Loucy (cell line): ENCODE data around the gene SEL1L3.

Experiments used
- EZH2phosphoT487 ChIP-seq: fragments of 200-600 bp; IDR thresholded peaks from 2 replicates; pipeline ENCODE4 v1.6.1; 2018; ENCODE audit warnings: antibody characterized with exemption, mild to moderate bottlenecking, moderate library complexity, borderline replicate concordance
- TF ChIP-seq, protein P1 (sequence below): fragments of 200-600 bp; sonication (generic); conservative IDR thresholded peaks from 2 replicates; pipeline ENCODE4 v1.5.1; 2014; ENCODE audit warnings: mild to moderate bottlenecking, antibody characterized with exemption, low read length

DNA sequence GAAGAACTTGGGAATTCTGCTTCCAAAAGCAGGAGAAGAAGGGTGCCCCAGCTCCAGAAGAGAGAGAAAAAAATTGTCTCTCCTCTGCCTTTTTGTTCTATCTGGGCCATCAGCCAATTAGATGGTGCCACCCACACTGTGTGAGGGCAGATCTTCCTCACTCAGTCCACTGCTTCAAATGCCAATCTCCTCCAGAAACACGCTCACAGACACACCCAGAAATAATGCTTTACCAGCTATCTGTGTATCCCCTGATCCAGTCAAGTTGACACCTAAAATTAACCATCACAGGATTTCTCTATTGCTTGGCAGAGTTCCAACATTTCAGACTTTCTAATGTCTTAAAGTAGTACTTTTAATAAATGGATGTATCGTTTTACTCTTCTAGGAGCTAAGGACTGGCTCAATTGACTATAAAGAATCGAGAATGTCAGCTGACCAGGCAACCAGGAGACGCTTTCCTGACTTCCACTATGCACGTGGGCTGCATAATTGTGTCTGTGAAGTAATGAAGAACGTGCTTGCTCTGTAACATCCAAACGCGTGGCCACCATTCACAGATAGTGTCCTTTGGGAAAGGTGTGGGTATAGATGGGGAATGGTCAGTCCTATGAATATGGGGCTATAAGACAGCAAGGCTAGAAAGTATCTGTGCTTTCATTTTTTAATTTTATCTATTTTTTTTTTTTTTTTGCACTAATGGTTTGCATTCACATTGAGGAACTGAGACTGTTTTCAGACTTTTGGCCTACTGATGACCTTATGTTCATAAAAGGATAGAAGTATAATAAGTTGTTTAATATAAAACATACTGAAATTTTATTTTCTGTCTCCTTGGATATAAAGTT, 41.3 kb upstream of the SEL1L3 start:
- TF ChIP-seq, protein P1, sequence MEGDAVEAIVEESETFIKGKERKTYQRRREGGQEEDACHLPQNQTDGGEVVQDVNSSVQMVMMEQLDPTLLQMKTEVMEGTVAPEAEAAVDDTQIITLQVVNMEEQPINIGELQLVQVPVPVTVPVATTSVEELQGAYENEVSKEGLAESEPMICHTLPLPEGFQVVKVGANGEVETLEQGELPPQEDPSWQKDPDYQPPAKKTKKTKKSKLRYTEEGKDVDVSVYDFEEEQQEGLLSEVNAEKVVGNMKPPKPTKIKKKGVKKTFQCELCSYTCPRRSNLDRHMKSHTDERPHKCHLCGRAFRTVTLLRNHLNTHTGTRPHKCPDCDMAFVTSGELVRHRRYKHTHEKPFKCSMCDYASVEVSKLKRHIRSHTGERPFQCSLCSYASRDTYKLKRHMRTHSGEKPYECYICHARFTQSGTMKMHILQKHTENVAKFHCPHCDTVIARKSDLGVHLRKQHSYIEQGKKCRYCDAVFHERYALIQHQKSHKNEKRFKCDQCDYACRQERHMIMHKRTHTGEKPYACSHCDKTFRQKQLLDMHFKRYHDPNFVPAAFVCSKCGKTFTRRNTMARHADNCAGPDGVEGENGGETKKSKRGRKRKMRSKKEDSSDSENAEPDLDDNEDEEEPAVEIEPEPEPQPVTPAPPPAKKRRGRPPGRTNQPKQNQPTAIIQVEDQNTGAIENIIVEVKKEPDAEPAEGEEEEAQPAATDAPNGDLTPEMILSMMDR = no peak
- TF ChIP-seq EZH2phosphoT487 = no peak
